ENCODE data around the gene CHST15.

DNA sequence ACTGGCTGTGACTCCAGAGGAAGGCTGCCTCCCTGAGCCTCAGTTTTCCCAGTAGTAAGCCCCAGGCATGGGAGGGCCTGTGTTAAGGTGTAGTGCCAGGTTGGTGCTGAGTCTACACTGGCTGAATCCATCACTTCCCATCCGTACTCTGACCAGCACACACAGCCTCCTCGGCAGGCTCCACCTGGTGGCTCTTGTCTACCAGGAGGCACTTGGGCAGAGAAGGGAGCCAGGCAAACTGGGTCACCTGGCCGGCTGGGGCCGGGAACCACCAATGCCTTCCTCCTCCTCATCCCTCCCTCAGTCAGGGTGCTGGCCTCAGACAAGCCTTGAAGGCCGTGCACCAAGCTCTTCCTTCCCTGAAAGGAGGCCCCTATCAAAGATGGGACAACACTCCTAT, 75.7 kb downstream of the CHST15 start:
- TF ChIP-seq, protein P1, sequence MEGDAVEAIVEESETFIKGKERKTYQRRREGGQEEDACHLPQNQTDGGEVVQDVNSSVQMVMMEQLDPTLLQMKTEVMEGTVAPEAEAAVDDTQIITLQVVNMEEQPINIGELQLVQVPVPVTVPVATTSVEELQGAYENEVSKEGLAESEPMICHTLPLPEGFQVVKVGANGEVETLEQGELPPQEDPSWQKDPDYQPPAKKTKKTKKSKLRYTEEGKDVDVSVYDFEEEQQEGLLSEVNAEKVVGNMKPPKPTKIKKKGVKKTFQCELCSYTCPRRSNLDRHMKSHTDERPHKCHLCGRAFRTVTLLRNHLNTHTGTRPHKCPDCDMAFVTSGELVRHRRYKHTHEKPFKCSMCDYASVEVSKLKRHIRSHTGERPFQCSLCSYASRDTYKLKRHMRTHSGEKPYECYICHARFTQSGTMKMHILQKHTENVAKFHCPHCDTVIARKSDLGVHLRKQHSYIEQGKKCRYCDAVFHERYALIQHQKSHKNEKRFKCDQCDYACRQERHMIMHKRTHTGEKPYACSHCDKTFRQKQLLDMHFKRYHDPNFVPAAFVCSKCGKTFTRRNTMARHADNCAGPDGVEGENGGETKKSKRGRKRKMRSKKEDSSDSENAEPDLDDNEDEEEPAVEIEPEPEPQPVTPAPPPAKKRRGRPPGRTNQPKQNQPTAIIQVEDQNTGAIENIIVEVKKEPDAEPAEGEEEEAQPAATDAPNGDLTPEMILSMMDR (IDR thresholded peaks at IDR 0.05): no peak
- TF ChIP-seq POLR2A (IDR thresholded peaks at IDR 0.05): no peak
